T-helper 1 cell treated with Interleukin-12 subunit alpha and Interleukin-12 subunit beta and Interleukin-4 antibody, amounts not matched to agents 30 ng/mL and 1 ng/mL, for 36 hours (primary cell): ENCODE data around the gene GLDN. TPM values are rescaled to one million over a fixed set of nuclear protein-coding genes. Genes with fewer than 3 reads are reported as not detected.

Experiments
- intact Hi-C: fragments of 100-400 bp; cut with micrococcal nuclease; formaldehyde crosslinking; loops from one replicate; pipeline ENCODE4 v1.15.1; 2024
- total RNA-seq: library from RNA; stranded (reverse); gene quantifications from 2 replicates; pipeline ENCODE4 v1.2.3, GENCODE V29; 2022

GLDN gene
- total RNA-seq: not detected in 2 replicates

GRCh38 chr15:51341366-51342226 lies at the start of gene GLDN:
TSS of gene GLDN (plus strand) at chr15:51341655. CDS start at chr15:51341685, 30 bp downstream.
- intact Hi-C loops: no loop called here

GRCh38 chr15:51298620-51299019 lies 42.8 kb upstream of the GLDN start:
- intact Hi-C loops: no loop called here

- intact Hi-C loops: no loop called here
These were observed 42.1 kb upstream of the GLDN start for GRCh38 chr15:51299187-51300015.

GRCh38 chr15:51302480-51302879 lies 39.0 kb upstream of the GLDN start:
- intact Hi-C loops: no loop called here

- intact Hi-C loops: no loop called here
These were observed 37.9 kb upstream of the GLDN start for GRCh38 chr15:51303462-51303980.

GRCh38 chr15:51307325-51307724 lies 34.1 kb upstream of the GLDN start:
- intact Hi-C loops: no loop called here

- intact Hi-C loops: no loop called here
These were observed 33.6 kb upstream of the GLDN start for GRCh38 chr15:51307811-51308210.

- intact Hi-C loops: no loop called here
These were observed 31.4 kb upstream of the GLDN start for GRCh38 chr15:51310064-51310463.

- intact Hi-C loops: no loop called here
These were observed 29.9 kb upstream of the GLDN start for GRCh38 chr15:51311510-51311909.

- intact Hi-C loops: no loop called here
These were observed 29.0 kb upstream of the GLDN start for GRCh38 chr15:51312166-51313073.

- intact Hi-C loops: no loop called here
These were observed 28.4 kb upstream of the GLDN start for GRCh38 chr15:51313074-51313393.

GRCh38 chr15:51313644-51314280 lies 27.7 kb upstream of the GLDN start:
- intact Hi-C loops: no loop called here

- intact Hi-C loops: no loop called here
These were observed 26.8 kb upstream of the GLDN start for GRCh38 chr15:51314391-51315337.

- intact Hi-C loops: no loop called here
These were observed 25.7 kb upstream of the GLDN start for GRCh38 chr15:51315726-51316125.

GRCh38 chr15:51316636-51317035 lies 24.8 kb upstream of the GLDN start:
- intact Hi-C loops: no loop called here

GRCh38 chr15:51318382-51319150 lies 22.9 kb upstream of the GLDN start:
- intact Hi-C loops: no loop called here

GRCh38 chr15:51319539-51319938 lies 21.9 kb upstream of the GLDN start:
- intact Hi-C loops: no loop called here

GRCh38 chr15:51320843-51321242 lies 20.6 kb upstream of the GLDN start:
- intact Hi-C loops: no loop called here

GRCh38 chr15:51321316-51321715 lies 20.1 kb upstream of the GLDN start:
- intact Hi-C loops: no loop called here
